ENCODE results near the gene ZNF423. TPM values are rescaled to one million over a fixed set of nuclear protein-coding genes. Genes with fewer than 3 reads are reported as not detected.

The ZNF423 gene
- total RNA-seq, 1 experiment from 2014 or later, result not detected

DNA sequence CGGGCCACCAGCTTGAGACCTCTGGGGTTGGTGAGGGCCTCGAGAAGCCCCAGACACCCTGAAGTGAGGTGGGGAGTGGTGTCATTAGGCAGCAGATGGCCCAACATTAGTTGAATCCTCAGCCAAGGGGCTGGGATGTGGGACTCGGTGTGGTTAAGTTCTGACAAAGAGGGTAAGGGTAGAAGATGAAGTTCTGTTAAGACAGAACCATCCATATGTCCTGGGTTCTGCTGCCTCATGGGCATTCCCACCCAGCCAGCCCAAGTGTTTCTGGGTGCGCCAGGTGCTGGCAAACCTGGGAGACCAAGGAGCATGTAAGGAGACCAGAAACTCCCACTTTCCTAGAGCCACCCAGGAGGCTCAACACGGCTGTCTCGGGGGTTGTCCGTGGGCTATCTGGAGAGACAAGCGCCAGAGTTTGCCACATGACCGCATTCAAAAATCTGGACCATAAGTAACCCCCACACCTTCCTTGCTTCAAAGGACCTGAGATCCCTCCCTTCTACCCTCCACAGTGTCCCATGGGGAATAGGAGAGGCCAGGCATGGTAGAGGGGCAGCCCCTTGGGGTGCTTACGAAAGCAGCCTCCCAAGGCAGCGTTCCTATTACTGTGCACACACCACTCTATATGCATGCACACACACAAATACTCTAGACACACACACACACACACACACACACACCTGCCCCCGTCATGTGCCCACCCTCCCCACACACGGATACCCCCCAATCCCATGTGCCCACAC is 353.6 kb downstream of the ZNF423 start:
- H3K27me3 Mint-ChIP-seq (ENCODE audit: unreplicated experiment), result peaks cover 62% of the 10 kb centered on the region
- DNase-seq, result no peak
- H3K9me3 Mint-ChIP-seq (ENCODE audit: low read depth, unreplicated experiment), result peaks cover 2% of the 10 kb centered on the region
- intact Hi-C loops (cut with micrococcal nuclease; ENCODE audit: unreplicated experiment), result no loop called here
- H3K36me3 Mint-ChIP-seq (ENCODE audit: insufficient read depth, unreplicated experiment), result no peaks in the 10 kb centered on the region
- H3K4me3 Mint-ChIP-seq (ENCODE audit: low read depth, unreplicated experiment), result no peak overlapping the region
- no peak overlapping the region for H3K27ac Mint-ChIP-seq (ENCODE audit: unreplicated experiment)
- BruUV-seq (replicated peaks), result no TSS peak
- CTCF ChIA-PET, result no interaction called here
- H3K4me1 Mint-ChIP-seq (ENCODE audit: low read depth, unreplicated experiment), result no peaks in the 10 kb centered on the region
- TF ChIP-seq, protein P1, sequence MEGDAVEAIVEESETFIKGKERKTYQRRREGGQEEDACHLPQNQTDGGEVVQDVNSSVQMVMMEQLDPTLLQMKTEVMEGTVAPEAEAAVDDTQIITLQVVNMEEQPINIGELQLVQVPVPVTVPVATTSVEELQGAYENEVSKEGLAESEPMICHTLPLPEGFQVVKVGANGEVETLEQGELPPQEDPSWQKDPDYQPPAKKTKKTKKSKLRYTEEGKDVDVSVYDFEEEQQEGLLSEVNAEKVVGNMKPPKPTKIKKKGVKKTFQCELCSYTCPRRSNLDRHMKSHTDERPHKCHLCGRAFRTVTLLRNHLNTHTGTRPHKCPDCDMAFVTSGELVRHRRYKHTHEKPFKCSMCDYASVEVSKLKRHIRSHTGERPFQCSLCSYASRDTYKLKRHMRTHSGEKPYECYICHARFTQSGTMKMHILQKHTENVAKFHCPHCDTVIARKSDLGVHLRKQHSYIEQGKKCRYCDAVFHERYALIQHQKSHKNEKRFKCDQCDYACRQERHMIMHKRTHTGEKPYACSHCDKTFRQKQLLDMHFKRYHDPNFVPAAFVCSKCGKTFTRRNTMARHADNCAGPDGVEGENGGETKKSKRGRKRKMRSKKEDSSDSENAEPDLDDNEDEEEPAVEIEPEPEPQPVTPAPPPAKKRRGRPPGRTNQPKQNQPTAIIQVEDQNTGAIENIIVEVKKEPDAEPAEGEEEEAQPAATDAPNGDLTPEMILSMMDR (IDR thresholded peaks at IDR 0.05; ENCODE audit: unreplicated experiment), result no peak

DNA sequence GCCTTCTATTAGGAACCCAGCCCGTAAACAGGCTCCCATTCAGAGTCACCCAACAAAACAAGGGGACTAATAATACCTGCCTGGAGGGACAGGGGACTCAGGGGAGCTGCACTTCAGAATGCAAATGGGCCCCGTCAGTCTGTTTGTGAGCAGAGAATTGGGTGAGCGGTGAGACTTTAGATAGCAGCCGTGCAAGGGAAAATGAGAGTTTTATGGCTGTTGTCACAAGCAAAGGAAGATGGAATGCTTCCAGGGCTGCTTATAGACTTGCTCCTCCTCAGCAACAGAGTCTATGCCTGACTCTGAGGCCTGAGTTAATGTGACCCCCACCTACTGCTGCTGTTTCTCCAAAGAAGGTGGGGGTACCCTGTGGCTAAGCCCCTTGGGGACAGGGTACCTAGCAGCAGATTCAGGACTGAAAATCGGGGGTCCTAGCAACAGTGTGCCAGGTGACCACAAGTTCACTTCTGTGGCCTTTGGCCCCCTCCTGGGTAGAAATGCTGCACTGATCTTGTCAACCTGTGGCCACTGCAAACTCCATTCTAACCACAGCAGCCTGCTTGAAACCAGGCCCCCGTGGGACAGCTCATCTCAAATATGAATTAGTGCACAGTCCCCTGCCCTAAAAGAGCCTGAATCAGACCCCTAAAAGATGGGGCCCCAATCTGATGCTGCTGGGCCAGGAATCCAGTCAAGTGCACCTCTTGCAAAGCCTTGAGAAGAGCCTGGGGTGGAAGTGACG is 355.9 kb downstream of the ZNF423 start:
- TF ChIP-seq, protein P1 (IDR thresholded peaks at IDR 0.05; ENCODE audit: unreplicated experiment), result no peak
- Mint-ChIP-seq H3K36me3 (ENCODE audit: insufficient read depth, unreplicated experiment) (no peaks in the 10 kb centered on the region), H3K4me1 (ENCODE audit: low read depth, unreplicated experiment) (no peaks in the 10 kb centered on the region), H3K27ac (ENCODE audit: unreplicated experiment) (no peak overlapping the region), H3K27me3 (ENCODE audit: unreplicated experiment) (peaks cover 64% of the 10 kb centered on the region), H3K9me3 (ENCODE audit: low read depth, unreplicated experiment) (no peaks in the 10 kb centered on the region), H3K4me3 (ENCODE audit: low read depth, unreplicated experiment) (no peak overlapping the region)
- CTCF ChIA-PET, result no interaction called here
- DNase-seq, result no peak
- no TSS peak for BruUV-seq (replicated peaks)
- intact Hi-C loops (cut with micrococcal nuclease; ENCODE audit: unreplicated experiment), result no loop called here

DNA sequence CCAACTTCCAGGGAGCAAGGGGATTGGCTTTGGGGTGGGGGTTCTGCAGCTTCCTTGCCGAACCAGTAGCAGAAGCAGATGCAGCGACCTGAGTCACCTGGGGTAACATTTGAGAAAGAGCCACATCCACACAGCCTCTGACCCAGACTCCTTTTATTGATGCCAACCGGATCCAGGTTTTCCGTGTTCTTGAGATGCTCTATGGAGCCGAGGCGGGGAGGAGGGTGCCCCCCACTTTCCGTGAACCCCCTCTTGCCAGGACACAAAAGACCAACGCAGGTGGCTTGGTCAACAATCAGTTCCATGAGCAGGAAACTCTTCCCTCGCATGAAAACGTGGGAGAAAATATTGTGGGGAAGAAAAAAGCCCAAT is 356.5 kb downstream of the ZNF423 start:
- peaks cover 69% of the 10 kb centered on the region for H3K27me3 Mint-ChIP-seq (ENCODE audit: unreplicated experiment)
- BruUV-seq (replicated peaks), result no TSS peak
- CTCF ChIA-PET, result no interaction called here
- TF ChIP-seq, protein P1 (IDR thresholded peaks at IDR 0.05; ENCODE audit: unreplicated experiment), result no peak
- no peak for DNase-seq
- no peaks in the 10 kb centered on the region for H3K4me1 Mint-ChIP-seq (ENCODE audit: low read depth, unreplicated experiment)
- no peak overlapping the region for H3K27ac Mint-ChIP-seq (ENCODE audit: unreplicated experiment)
- H3K4me3 Mint-ChIP-seq (ENCODE audit: low read depth, unreplicated experiment), result no peak overlapping the region
- H3K36me3 Mint-ChIP-seq (ENCODE audit: insufficient read depth, unreplicated experiment), result no peaks in the 10 kb centered on the region
- intact Hi-C loops (cut with micrococcal nuclease; ENCODE audit: unreplicated experiment), result no loop called here
- no peaks in the 10 kb centered on the region for H3K9me3 Mint-ChIP-seq (ENCODE audit: low read depth, unreplicated experiment)

GRCh38 chr16:49498666-49499413 is 357.1 kb downstream of the ZNF423 start:
- CTCF ChIA-PET, result no interaction called here
- no peaks in the 10 kb centered on the region for H3K36me3 Mint-ChIP-seq (ENCODE audit: insufficient read depth, unreplicated experiment)
- TF ChIP-seq, protein P1 (IDR thresholded peaks at IDR 0.05; ENCODE audit: unreplicated experiment), result no peak
- no peak overlapping the region for H3K27ac Mint-ChIP-seq (ENCODE audit: unreplicated experiment)
- H3K4me3 Mint-ChIP-seq (ENCODE audit: low read depth, unreplicated experiment), result no peak overlapping the region
- no TSS peak for BruUV-seq (replicated peaks)
- intact Hi-C loops (cut with micrococcal nuclease; ENCODE audit: unreplicated experiment), result no loop called here
- no peaks in the 10 kb centered on the region for H3K4me1 Mint-ChIP-seq (ENCODE audit: low read depth, unreplicated experiment)
- peaks cover 69% of the 10 kb centered on the region for H3K27me3 Mint-ChIP-seq (ENCODE audit: unreplicated experiment)
- DNase-seq, result no peak
- H3K9me3 Mint-ChIP-seq (ENCODE audit: low read depth, unreplicated experiment), result no peaks in the 10 kb centered on the region

All from Calu3 (cell line).